HG02623 (cell line): ENCODE data around the gene SMIM5.

Source experiments
- ATAC-seq: cut with Tn5 transposase; IDR thresholded peaks from one replicate; pipeline ENCODE4 v1.9.1; 2021; ENCODE audit warnings: moderate library complexity; ENCODE audit not compliant: unreplicated experiment

Gene SMIM5

GRCh38 chr17:75639327-75639726 lies 6.1 kb downstream of the SMIM5 start:
- ATAC-seq, result no peak

GRCh38 chr17:75639771-75640555 lies 6.7 kb downstream of the SMIM5 start:
- no peak for ATAC-seq

GRCh38 chr17:75640556-75641119 lies 7.4 kb downstream of the SMIM5 start:
- no peak for ATAC-seq

- no peak for ATAC-seq
These were observed 8.1 kb downstream of the SMIM5 start for GRCh38 chr17:75641343-75641742.

- ATAC-seq, result no peak
These were observed 9.0 kb downstream of the SMIM5 start for GRCh38 chr17:75642182-75642783.

- ATAC-seq, result no peak
These were observed 9.8 kb downstream of the SMIM5 start for GRCh38 chr17:75642784-75643642.

- ATAC-seq, result no peak
These were observed 10.4 kb downstream of the SMIM5 start for GRCh38 chr17:75643643-75644017.

GRCh38 chr17:75645501-75645888 lies 12.3 kb downstream of the SMIM5 start:
- no peak for ATAC-seq

GRCh38 chr17:75645889-75646637 lies 12.8 kb downstream of the SMIM5 start:
- ATAC-seq, result no peak

- no peak for ATAC-seq
These were observed 13.4 kb downstream of the SMIM5 start for GRCh38 chr17:75646638-75646992.

- ATAC-seq, result no peak
These were observed 13.8 kb downstream of the SMIM5 start for GRCh38 chr17:75647061-75647460.

- no peak for ATAC-seq
These were observed 14.7 kb downstream of the SMIM5 start for GRCh38 chr17:75647921-75648320.

- ATAC-seq, result no peak
These were observed 16.5 kb downstream of the SMIM5 start for GRCh38 chr17:75649687-75650086.

GRCh38 chr17:75650874-75651273 lies 17.6 kb downstream of the SMIM5 start:
- ATAC-seq, result no peak

GRCh38 chr17:75652341-75652740 lies 19.1 kb downstream of the SMIM5 start:
- ATAC-seq, result no peak

- no peak for ATAC-seq
These were observed 19.8 kb downstream of the SMIM5 start for GRCh38 chr17:75652934-75653549.

GRCh38 chr17:75654176-75654575 lies 20.9 kb downstream of the SMIM5 start:
- no peak for ATAC-seq

- no peak for ATAC-seq
These were observed 25.0 kb downstream of the SMIM5 start for GRCh38 chr17:75658237-75658636.

- no peak for ATAC-seq
These were observed 28.3 kb downstream of the SMIM5 start for GRCh38 chr17:75661531-75661930.

- no peak for ATAC-seq
These were observed 29.3 kb downstream of the SMIM5 start for GRCh38 chr17:75662511-75662910.
